ENCODE results near the gene SMIM36. TPM values are rescaled to one million over a fixed set of nuclear protein-coding genes. Genes with fewer than 3 reads are reported as not detected.

Gene SMIM36
- total and polyA plus RNA-seq, 10 of the 15 experiments (the other 5 are each of a cell fraction or from before 2014, with no cell fraction given) = not detected

DNA sequence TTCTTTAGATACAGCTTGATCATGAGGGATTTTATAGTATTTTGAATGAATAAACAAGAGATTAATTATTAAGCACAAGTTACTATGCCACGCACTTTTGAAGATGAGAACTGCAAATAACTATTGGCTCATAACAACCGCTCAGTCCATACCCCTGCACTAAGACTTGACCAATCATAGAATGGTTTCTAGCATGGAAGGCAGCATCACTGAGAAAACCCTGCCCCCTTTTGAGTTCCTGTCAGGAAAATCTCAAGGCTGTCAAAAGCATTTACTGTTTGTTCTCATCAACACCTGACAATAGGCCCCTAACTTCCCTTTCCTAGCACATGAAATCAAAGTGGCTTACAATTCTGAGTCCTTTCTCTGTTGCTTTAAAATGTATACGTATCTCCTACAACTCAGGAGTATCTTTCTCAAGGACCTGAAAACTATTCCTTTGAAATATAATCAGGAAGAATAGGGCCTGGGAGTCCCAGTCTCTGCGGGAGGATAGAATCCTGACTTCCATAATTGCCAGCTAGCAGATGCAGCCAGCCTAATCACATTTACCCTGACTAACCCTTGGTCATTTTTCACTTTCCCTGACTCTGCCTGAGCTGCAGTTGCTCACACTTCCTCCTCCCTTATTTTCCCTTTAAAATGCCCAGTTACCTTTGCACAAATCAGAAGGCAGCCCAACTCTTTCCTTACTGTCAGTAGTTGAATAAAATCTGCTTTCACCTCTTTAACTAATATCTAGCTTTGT lies 80.5 kb downstream of the SMIM36 start (continued):
- peak in 1 of 2 experiments; percentile 16; a peak in 1 of 4 replicates for TF ChIP-seq IKZF2 (IDR thresholded peaks at IDR 0.05)
- no peak for TF ChIP-seq MTA2 (IDR thresholded peaks at IDR 0.05; ENCODE audit: low read depth)

- ChIA-PET RAD21 (ENCODE audit: unreplicated experiment) (interaction anchor here (1.0 to 4.1 kb wide), 3 partner anchors 9 to 12 kb away, joined by 3 to 36 read pairs (median 25); no protein-coding TSS in a partner anchor), CTCF (interaction anchor here (3.4 kb wide), 1 partner anchor 10 kb away, joined by 21 read pairs; no protein-coding TSS in a partner anchor), POLR2A (interaction anchor here (1.4 kb wide), 1 partner anchor 9 kb away, joined by 6 read pairs; no protein-coding TSS in a partner anchor), SMC1A (ENCODE audit: uncharacterized antibody, unreplicated experiment) (interaction anchor here (1.0 to 17.7 kb wide), 4 partner anchors 6 to 82 kb away, joined by 3 to 359 read pairs (median 181); partner anchors contain the start of gene MMD)
- no peak for FAIRE-seq
- no peaks in the 10 kb centered on the region for H3K9me3 ChIP-seq (replicated peaks; ENCODE audit: control insufficient read depth, insufficient read depth, low read length)
- H3K79me2 ChIP-seq (ENCODE audit: control insufficient read depth, insufficient read depth, low read length) = no peaks in the 10 kb centered on the region
- WGBS (ENCODE audit: insufficient coverage, insufficient replicate concordance, low lambda C conversion rate, missing lambda C conversion rate) = 0% methylated on average over 2 of the region's 2 CpGs
- H3K4me2 ChIP-seq (ENCODE audit: control insufficient read depth, insufficient read depth) = peak overlapping the region; percentile 61
- in situ Hi-C loops (cut with MboI) = no loop called here
- ATAC-seq = peak; percentile 62
- H3K36me3 ChIP-seq (ENCODE audit: control insufficient read depth in 2 of 2, insufficient read depth in 2 of 2, low read length in 1 of 2) = no peaks in the 10 kb centered on the region
- H3K9ac ChIP-seq (ENCODE audit: control insufficient read depth, insufficient read depth, low read length) = no peak overlapping the region
- no TSS peak for BruUV-seq (replicated peaks)
- H3K27ac ChIP-seq (ENCODE audit: control insufficient read depth, insufficient read depth) = peak overlapping the region; percentile 76
- H2AFZ ChIP-seq (ENCODE audit: control insufficient read depth, low read depth, low read length) = peak overlapping the region; percentile 46
- H3K4me3 ChIP-seq = no peak overlapping the region
- TF ChIP-seq MEF2B (IDR thresholded peaks at IDR 0.05; ENCODE audit: partially characterized antibody, poor library complexity, severe bottlenecking) (peak; percentile 3), TCF3 (IDR thresholded peaks at IDR 0.05; ENCODE audit: borderline replicate concordance, insufficient read depth, low read depth, low read length) (no peak)
- peaks cover 48% of the 10 kb centered on the region for H3K4me1 ChIP-seq (ENCODE audit: control insufficient read depth, insufficient read depth, low read length)
- no peaks in the 10 kb centered on the region for H4K20me1 ChIP-seq (ENCODE audit: control insufficient read depth, insufficient read depth)
- no peak for DNase-seq (ENCODE audit: low read depth, low spot score)
- H3K27me3 ChIP-seq (replicated peaks in 1 of 2; ENCODE audit: control insufficient read depth in 2 of 2, insufficient read depth in 2 of 2, low read length in 1 of 2) = no peaks in the 10 kb centered on the region
- intact Hi-C loops (cut with micrococcal nuclease; ENCODE audit: unreplicated experiment) = loop anchor here (1.0 kb wide), 1 partner anchor 10 kb away; no protein-coding TSS in a partner anchor
Measured at GRCh38 chr17:55427587-55427882, 83.7 kb downstream of the SMIM36 start.
